ENCODE data around the gene SETD1B.
"Not testable (repeated sequence)": the region's sequence is repeated elsewhere in the genome, so short reads cannot be mapped to it uniquely, and the experiment has no call there.

SETD1B gene

DNA sequence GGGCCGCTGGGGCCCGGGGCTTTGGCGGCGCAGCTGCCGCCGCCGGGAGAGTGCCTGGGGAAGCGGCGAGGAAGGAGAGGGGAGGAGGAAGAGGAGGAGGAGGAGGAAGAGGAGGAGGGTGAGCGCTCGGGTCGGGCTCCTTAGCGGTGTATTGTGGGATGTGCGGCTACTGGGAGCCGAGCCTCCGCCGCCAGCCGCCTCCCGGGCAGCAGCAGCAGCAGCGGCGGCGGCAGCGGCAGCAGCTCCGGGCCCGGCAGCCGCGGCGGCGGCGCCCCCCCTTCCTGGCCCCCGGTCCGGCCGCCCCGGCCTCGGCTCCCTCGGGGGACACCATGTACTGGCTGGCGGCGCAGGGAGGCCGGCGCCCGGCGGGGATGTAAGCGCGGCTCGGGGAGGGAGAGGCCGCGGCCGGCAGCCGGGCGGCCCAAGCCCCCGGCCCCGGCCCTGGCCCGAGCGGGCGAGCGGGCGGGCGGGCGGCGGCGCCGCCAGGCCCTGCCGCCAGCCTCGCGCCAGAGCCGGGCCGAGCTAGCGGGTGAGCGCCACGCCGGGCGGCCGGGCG lies at the start of gene SETD1B:
TSS of gene SETD1B (plus strand) at position 149 of the 556 bp plus-strand sequence. CDS start 729 bp downstream, outside the sequence.
- no peak for DNase-seq (ENCODE audit: low read depth in 2 of 2)

DNA sequence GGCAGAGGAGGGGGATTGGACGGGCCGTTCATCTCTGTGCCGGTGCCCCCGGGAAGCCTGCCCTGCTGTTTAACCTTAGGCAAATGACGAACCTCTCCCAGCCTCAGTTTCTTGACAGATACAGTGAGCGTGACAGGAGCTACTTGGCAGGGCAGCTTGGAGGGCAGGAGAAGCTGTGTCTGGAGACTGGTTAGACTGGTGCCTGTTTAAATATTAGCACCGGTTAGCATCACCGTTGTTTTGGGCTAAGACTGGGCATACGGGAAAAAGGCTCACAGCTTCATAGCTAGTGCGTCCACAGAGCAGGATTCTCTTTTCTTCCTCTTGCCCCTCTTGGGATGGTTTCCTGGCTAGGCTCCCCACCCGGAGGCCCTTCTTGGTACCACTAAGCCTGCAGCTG lies 49.0 kb upstream of the SETD1B start:
- DNase-seq (ENCODE audit: low read depth in 2 of 2) = no peak

DNA sequence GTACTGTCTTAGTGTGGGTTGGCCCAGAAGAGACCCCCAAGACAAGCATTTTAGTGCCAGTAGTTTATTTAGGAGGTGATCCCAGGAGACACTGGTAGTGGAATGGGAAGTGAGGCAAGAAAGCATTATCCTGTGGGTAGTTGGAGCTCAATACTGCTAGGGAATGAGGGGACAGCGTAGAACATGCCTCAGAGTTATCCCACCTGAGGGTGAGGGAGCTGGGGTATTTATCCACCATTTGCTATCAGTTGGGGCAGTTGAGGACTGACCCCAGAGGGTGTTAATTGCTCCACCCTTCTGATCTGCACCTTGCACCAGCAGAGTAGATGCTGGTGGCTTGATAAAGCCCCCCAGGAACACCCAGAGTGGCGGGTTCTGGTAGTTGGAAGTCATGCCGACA lies 48.2 kb upstream of the SETD1B start:
- DNase-seq (ENCODE audit: low read depth in 2 of 2) = no peak

DNA sequence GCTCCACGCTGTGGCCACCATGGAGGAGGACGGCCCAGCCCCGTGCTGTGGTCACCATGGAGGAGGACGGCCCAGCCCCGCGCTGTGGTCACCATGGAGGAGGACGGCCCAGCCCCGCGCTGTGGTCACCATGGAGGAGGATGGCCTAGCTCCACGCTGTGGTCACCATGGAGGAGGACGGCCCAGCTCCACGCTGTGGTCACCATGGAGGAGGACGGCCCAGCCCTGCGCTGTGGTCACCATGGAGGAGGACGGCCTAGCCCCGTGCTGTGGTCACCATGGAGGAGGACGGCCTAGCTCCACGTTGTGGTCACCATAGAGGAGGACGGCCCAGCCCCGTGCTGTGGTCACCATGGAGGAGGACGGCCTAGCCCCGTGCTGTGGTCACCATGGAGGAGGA lies 45.3 kb upstream of the SETD1B start:
- DNase-seq (ENCODE audit: low read depth in 2 of 2) = not testable (repeated sequence)

DNA sequence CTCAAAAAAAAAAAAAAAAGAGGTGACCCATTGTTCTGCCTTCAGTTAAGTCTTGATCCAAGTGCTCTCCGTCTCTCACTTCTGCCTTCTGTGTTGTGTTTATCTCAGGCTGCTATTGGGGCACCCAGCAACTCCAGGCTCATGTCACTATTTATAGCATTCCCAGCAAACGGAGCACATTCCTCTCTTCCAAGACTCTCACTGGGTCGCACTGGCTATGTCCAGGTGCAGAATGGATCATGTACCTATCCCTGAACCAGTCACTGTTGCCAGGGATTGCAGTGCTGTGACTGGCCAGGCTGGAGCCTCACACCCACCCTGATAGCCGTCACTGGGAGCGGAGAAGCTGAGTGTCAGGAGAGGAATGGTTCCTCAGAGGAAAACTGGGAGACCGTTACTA lies 41.5 kb upstream of the SETD1B start:
- DNase-seq (ENCODE audit: low read depth in 2 of 2) = no peak

DNA sequence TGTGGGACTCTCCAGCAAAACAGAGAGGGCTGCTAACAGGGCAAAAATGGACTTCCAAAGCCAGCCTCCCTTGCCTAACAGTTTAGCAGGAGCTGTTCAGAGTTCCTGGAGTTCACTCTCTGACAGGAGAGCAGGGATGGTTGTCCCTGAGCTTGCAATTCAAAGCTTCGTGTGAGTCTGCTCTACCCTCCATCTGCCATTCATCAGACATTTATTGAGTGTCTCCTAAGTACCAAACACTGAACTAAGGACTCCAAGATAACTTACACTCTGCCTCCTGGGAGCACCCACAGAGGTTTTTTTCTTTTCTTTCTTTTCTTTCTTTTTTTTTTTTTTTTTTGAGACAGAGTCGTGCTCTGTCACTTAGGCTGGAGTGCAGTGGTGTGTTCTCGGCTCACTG lies 39.0 kb upstream of the SETD1B start:
- no peak for DNase-seq (ENCODE audit: low read depth in 2 of 2)

DNA sequence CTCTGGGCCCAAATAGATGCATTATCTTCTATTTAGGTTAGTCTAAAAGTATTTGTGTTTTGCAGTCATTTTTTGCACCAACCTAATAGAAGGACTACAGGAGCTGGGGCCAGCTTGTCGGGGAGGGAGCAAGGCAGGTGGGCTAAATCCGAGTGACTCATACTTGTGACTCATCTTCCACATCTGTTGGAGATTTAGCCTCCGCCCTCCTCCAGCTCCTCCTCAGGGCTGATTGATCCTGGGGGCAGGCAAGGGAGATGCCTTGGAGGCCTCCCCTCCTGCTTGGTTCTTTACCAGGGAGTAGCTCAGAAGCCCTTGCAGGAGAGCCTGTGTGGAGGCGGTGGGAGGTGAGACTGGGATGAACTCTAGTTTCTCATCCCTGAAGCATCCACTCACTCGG lies 38.2 kb upstream of the SETD1B start:
- peak; percentile 83 for DNase-seq (ENCODE audit: low read depth in 2 of 2)

DNA sequence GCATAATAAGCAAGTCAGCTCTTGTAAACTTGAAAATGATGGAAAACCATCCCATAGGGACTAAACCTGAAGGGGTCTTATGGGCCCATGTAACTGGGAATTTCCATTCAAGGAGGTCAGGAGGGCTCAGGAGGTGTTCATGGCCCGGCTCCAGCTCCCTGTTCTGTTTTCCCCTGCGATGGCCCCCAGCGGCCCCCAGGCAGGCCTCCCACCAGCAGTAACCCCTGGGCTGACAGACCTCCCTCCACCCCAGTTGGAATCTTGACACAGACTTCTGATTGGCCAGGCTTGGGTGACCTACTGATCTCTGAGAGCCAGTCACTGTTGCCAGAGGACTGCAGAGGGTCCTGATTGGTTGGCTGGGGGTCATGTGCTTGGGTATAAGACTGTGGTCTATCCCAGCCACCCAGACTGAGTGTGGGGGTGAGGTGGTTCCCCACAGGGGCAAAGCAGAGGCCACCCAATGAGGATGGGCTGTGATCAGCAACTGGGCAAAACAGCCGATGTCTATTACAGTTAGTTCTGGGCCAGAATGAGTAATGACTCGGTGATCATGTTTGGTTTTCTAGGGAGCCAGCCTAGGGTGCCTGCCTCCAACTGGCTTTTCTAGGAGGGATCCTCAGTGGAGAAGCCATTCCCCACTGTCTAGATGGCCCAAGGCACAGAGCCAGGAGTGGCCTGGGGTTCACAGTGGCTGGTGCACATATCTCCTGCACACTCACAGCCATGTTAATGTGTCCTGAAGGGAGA lies 37.3 kb upstream of the SETD1B start:
- DNase-seq (ENCODE audit: low read depth in 2 of 2) = no peak

DNA sequence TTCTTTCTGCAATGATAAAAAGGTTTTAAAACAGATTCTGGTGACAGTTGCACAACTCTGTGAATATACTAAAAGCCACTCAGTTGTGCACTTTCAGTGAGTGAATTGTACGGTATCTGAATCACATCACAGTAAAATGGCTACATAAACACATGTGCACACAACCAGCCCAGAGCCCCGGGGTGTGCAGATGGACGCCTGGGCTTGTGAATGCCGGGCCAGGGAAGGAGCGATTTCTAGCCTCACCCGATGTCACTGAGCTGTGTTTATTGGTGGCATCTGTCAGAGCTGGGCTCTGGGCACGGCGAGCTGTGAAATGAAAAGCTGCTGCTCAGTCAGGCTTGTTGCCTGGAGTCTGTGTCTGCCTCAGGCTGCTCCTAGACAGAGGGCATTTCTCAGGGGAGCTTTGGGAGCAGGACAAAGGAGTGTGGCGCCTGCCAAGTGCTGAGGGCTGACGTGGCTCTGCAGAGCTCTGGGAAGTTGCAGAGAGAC lies 36.2 kb upstream of the SETD1B start:
- DNase-seq (ENCODE audit: low read depth in 2 of 2) = no peak

DNA sequence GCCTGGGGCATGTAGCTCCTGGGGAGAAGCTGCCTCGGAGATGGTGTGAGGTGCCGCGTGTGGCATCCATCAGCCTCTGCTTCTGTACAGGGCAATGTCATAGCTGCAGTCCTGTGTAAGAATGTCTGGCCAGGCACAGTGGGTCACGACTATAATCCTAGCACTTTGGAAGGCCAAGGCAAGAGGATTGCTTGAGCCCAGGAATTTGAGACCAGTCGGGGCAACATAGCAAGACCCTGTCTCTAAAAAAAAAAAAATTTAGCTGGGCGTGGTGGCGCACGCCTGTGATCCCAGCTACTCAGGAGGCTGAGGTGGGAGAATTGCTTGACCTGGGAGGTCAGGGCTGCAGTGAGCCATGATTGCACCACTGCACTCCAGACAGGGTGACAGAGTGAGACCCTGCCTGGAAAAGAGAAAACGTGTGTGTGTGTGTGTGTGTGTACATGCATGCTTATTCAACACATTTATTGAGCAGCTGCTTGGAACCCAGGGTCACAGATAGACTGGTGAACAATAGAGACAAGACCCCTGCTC lies 34.4 kb upstream of the SETD1B start:
- DNase-seq (ENCODE audit: low read depth in 2 of 2) = no peak

DNA sequence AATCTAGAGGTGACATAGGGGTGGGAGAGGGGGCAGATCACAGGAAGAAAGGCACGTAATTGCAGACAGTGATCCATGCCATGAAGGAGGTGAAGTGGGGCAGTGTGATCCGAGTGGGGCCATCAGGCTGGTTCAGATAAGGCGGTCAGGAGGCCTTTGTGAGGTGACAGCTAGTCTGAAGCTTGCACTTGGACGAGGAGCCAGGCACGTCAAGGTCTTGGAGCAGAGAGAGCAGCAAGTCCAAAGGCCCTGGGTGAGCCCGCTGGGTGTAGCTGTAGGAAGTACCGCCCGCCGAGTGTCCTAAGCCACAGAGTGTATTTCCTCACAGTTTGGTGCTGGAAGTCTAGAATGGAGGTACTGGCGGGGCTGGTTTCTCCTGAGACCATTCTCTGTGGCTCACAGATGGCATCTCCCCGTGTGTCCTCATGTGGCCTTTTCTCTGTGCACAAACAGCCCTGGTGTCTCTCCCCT lies 33.9 kb upstream of the SETD1B start:
- no peak for DNase-seq (ENCODE audit: low read depth in 2 of 2)

DNA sequence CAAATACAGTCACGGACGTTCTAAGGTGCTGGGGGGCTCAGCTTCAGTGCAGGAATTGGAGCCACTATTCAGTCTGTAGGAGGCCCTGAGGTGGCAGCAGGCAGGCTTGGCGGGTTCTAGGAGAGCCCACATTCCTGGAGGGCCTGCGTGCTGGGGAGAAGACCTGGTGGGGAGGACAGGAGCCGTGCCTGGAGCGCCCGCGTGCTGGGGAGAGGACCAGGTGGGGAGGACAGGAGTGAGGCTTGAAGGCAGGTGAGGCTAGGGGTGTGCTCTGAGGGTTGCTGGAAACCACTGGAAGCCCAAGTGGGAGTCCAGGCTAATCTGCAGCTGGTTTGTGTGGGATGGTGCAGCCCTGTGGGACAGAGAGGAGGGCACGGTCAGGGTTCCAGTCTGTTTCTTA lies 33.4 kb upstream of the SETD1B start:
- DNase-seq (ENCODE audit: low read depth in 2 of 2) = no peak

DNA sequence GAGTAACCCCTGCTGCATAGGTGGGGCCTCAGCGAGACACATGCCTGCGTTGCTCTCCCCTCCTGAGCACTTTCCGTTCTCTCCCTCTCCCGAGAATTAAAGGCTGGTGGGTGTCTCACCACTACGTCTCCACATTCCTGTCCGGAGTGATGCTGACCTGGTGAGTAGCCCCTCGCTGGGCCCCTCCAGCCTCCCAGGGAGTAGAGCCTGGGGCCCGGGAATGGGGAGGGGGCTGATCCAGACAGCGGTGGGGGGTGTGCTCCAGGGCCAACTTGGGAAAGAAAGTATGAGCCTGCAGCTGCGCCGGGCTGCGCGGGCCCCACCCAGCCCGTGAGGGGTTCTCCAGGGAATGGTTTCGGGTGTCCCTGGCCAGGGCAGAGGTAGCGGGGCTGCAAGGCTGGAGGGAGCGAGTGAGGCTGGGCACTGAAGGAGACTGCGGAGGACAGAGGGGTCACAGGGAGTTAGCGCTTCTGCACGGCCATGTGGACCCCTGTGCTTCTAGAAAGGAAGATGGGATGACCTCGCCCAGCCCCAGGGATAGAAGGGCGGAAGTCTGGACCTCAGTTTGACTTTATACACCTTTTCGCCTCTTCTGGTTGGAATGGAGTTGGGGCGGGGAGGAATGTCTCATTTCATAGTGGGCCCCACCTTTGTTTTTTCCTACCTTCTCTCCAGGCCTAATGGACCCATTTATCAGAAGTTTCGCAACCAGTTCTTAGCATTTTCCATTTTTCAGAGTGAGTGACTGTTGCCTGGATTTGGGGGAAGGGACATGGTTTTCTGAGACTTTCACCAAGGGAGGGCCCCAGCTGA lies 32.8 kb upstream of the SETD1B start:
- DNase-seq (ENCODE audit: low read depth in 2 of 2) = no peak

DNA sequence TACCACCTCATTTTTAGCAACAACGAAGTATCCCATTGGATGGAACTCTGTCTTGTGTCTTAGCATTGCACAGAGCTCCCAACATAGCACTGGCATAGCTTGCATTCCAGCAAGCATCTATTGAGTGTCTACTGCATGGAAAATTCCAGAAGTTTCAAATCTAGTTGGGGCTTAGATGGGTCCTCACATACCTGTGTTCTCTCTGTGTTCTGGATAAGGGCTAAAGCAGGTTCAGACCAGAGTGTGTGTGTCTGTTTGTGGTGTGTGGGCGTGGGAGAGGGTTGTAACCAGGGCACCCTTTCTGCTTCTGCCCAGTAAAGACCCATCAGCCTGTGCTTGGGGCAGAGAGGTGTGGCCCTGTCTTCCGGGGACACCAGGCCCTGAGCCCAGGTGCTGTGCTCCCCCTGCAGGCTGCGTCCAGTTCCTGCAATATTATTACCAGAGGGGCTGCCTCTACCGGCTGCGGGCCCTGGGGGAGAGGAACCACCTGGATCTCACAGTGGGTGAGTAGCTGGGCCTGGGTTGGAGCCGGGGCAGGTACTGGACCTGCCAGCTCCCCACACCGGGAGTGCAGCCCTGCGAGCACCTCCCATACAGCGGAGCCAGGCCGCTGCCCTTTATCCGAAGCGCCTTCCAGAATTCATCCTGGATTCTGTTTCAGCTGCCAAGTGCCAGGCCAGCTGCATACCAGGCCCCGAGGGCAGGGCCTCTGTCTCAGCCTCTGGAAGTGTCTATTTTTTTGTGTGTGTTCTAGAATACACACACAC lies 30.6 kb upstream of the SETD1B start:
- DNase-seq (ENCODE audit: low read depth in 2 of 2) = no peak

DNA sequence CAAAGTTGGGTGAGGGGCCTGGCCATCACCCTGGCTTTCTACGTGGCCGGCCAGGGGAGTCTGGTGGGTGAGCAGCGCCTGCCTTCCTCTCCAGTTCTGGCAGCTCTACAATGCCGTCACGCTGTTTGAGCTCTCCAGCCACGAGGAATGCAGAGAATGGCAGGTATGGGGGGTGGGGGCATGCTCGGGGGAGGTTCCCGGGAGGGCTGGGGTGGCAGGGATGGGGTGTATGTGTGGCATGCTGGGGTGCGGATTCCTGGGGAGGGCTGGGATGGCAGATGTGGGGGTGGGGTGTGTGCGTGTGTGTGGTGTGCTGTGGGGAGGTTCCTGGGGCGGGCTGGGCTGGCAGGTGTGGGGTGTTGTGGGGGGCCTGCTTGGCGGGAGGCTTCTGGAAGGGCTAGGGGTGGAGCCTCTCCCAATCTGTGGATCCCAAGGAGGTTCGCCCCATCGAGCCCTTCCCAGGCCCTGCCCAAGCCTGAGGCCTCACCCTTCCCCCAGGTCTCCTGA lies 28.8 kb upstream of the SETD1B start:
- no peak for DNase-seq (ENCODE audit: low read depth in 2 of 2)

DNA sequence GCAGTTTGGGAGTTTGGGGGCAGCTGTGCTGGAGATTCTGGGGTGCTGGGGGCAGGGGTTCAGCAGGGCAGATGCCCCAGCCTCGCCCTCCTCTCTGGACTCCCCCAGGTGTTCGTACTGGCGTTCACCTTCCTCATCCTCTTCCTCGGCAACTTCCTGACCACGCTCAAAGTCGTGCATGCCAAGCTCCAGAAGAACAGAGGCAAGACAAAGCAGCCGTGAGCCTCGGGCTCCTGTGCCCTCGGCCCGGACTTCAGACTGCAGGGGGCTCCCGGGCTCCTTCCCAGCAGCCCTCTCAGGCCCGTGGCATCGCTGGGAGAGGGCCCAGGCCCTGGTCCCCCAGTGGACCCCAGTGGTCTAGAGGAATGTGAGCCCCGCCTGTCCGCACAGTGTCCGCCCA lies 28.3 kb upstream of the SETD1B start:
- no peak for DNase-seq (ENCODE audit: low read depth in 2 of 2)

DNA sequence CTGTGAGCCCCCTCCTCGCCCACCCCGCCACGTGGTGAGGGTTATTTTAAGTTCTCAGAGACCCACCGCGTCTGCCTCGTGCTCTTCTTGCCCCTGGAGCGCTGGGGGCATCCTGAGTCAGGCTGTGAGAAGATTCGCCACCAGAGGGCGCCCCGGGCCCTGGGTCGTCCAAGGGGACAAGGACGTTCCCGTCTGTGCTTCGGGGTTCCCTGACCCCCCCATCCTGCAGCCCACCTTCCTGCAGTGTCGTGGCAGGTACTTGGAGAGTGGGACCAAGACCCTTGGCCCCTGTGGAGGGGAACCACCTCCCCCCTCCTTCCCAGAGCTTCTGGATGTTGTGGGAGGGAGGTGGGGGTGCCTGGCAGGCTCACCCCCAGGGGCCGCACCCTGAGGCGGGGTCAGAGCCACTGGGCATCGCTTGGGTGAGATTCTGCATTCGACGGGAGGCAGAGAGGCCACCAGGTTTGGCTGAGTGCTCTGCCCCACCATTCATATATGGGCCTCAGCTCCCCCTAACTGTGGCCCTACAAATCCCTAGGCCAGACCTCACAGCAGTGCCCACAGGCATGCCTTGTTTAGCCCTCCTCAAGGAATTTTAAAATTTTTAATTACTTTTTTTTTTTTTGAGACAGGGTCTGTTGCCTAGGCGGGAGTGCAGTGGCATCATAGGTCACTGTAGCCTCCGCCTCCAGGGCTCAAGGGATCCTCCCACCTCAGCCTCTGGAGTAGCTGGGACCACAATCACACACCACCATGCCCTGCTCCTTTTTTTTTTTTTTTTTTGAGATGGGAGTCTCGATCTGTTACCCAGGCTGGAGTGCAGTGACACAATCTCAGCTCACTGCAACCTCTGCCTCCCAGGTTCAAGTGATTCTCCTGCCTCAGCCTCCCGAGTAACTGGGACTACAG lies 27.4 kb upstream of the SETD1B start:
- no peak for DNase-seq (ENCODE audit: low read depth in 2 of 2)

DNA sequence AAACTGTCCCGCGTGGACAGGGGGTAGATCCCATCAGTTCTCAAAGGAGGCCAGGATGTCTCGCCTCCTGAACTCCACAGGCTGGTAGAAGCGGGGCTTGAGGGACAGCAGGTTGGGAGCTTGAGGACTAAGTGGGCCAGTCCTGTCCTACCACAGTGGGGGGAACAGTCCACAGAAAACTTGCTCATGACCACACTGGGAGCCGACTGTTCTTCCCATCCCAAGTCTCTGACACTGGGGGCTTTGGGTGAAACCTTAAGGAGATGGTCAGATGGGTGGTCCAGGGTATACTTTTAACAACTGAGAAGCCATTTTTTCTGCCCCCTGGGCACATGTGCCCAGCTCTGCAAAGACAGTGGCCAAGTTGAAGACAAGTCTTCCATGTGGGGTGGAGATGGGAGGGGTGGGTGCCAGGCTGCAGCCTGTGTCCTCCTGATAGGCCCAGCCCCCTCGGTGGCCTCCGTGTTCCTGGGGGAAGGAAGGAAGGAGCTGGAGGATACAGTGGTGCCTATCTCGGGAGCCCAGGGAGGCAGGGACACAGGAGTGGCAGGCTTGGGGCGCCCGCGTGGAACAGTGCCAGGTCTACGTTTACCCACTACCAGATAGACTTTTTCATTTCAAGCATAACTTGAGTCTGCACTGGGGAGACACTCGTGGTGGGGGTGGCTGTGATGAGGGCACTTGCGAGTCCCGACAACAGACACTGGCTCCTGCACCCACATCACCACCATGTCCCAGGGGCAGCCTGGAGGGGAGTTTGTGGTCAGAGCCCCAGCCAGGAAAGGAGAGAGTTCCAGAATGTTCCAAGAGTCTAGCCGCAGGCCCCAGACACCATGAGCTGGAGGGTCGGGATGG lies 25.0 kb upstream of the SETD1B start:
- no peak for DNase-seq (ENCODE audit: low read depth in 2 of 2)

DNA sequence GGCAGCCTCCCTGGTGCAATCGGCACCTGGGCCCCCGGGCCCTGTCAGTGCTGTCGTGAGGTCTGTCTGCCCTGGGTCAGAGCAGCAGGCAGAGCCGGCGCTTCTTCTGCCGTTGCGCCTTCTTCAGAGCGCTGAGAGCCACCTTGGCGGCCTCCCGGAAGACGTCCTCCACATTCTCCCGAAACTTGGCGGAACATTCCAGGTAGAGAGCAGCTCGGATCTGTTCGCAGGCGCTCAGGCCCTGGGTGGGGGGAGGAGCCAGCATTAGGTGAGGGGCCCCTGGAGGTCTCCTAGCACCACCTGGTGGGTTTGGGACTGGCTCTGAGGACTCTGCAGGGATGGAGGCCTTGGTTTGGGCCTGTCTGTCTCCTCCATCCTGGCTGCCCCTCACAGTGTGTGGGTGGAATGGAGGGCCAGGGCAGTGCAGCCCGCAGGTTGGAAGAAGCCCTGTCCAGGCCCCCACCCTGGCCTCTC lies 24.4 kb upstream of the SETD1B start:
- no peak for DNase-seq (ENCODE audit: low read depth in 2 of 2)

All from fibroblast of skin of left quadriceps (primary cell).